PC-9 (cell line): ENCODE measurements around the gene TMEM191B.
"Not testable (repeated sequence)": the region's sequence is repeated elsewhere in the genome, so short reads cannot be mapped to it uniquely, and the experiment has no call there.

Source experiments
- CTCF ChIP-seq: fragments of 200-600 bp; sonication (generic); conservative IDR thresholded peaks from 2 replicates; pipeline ENCODE4 v1.6.1; 2017; ENCODE audit warnings: mixed run types, antibody characterized with exemption, mild to moderate bottlenecking, moderate library complexity
- EZH2 ChIP-seq: fragments of 200-600 bp; sonication (generic); IDR thresholded peaks from 2 replicates; pipeline ENCODE4 v1.8.0; 2017; ENCODE audit warnings: antibody characterized with exemption, low read depth

GRCh38 chr22:18511327-18511726 is 16.3 kb upstream of the TMEM191B start:
- not testable (repeated sequence) for TF ChIP-seq EZH2, CTCF
